Dendritic cell treated with granulocyte-macrophage colony-stimulating factor and Interleukin-4, amounts not matched to agents 40 ng/mL and 50 ng/mL, for 4 days (primary cell): Measurements from ENCODE around the gene CERK.

ENCODE experiments used
- H3K27ac Mint-ChIP-seq: one replicate; pipeline ENCODE4 v1.8.0; 2022; ENCODE audit warnings: mild to moderate bottlenecking, mixed read lengths
- H3K27me3 Mint-ChIP-seq: one replicate; pipeline ENCODE4 v1.8.0; 2022; ENCODE audit warnings: mild to moderate bottlenecking, mixed read lengths
- H3K36me3 Mint-ChIP-seq: one replicate; pipeline ENCODE4 v1.8.0; 2022; ENCODE audit warnings: low read depth, mixed read lengths
- H3K4me1 Mint-ChIP-seq: one replicate; pipeline ENCODE4 v1.8.0; 2022; ENCODE audit warnings: low read depth, mixed read lengths
- H3K4me3 Mint-ChIP-seq: one replicate; pipeline ENCODE4 v1.8.0; 2022; ENCODE audit warnings: mild to moderate bottlenecking, moderate library complexity, mixed read lengths
- H3K9me3 Mint-ChIP-seq: one replicate; pipeline ENCODE4 v1.8.0; 2022; ENCODE audit warnings: mixed read lengths
- intact Hi-C: fragments of 100-400 bp; cut with micrococcal nuclease; formaldehyde crosslinking; loops from one replicate; pipeline ENCODE4 v1.15.0; 2022

Gene CERK

DNA sequence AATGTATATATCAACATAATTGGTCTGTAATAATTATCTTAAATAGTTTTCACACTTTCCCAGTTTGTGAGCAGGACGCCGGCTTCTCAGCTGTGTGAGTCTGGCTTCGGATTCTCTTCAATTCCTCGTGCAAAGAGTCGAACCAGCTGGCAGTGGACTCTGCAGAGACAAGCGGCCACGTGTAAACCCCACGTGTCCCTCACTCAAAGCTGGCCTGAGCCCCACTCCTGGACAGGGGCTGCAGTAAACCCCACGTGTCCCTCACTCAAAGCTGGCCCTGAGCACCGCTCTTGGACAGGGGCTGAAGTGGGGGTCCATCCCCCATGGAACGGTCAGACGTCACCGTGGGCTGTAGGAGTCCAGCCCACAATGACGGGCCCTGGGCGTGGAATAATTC is 51.0 kb downstream of the CERK start:
- Mint-ChIP-seq H3K36me3 (peaks cover 88% of the 10 kb centered on the region), H3K4me3 (no peak overlapping the region), H3K27ac (no peak overlapping the region), H3K27me3 (no peaks in the 10 kb centered on the region), H3K4me1 (peaks cover 49% of the 10 kb centered on the region), H3K9me3 (no peaks in the 10 kb centered on the region)
- intact Hi-C loops, result no loop called here

DNA sequence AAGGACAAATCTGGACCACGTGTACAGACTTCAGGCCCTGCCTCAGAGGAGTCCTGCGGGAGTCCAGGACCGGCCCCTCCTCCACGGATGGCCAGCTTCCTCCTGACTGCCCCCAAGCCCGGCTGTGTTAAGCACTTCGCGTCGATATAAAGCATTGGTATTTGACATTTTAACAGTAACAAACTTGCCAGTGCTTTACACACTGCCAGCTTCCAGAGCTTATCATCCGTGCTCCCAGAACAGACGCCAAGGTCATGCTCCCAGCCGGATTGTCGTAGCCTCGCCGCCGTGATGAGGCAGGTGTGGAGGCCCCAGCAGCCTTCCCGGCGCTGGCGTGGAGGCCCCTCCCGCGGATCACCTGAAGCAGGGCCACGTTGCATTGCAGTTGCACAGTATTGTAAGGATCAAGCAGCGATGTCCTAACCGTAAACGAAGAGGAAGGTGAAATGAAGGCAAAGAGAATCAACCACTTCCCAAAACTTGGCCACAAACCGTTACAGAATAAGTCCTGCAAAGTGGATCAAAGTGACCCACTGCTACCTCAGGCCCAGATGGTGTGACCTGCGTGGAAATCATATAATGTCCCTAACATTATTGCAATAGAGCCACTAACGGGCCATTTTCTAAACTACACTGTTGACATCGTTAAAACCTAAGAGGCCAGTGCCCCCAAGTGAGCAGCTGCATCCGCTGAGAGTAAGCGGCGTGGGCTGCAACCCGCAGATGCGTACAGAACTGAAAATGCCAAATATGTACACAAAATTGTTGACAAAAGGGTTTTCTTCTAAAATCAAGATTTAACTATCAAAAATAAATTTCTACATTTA is 51.6 kb downstream of the CERK start:
- Mint-ChIP-seq H3K27ac (no peak overlapping the region), H3K36me3 (peaks cover 88% of the 10 kb centered on the region), H3K27me3 (no peaks in the 10 kb centered on the region), H3K9me3 (no peaks in the 10 kb centered on the region), H3K4me3 (no peak overlapping the region), H3K4me1 (peaks cover 49% of the 10 kb centered on the region)
- intact Hi-C loops, result no loop called here

DNA sequence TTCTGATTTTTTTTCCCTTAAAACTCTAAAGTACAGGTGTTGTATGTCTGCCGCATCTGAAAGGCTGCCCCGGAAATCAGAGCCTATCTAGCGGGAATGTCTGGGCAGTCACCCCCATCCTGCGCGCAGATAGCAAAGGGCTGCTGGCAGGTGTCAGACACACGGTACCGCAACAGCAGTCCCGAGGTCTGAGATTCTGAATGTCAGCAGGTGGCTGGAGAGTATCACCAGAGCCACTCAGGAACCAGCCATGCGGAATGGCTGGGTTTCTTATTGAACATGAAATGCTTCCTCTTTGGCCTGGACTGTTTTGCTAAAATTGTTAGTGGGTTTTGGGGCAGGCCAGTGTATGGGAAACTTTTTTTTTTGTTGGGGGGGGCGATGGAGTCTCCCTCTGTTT is 53.3 kb downstream of the CERK start:
- Mint-ChIP-seq H3K4me1 (peaks cover 49% of the 10 kb centered on the region), H3K27me3 (no peaks in the 10 kb centered on the region), H3K9me3 (no peaks in the 10 kb centered on the region), H3K36me3 (peaks cover 88% of the 10 kb centered on the region), H3K4me3 (no peak overlapping the region), H3K27ac (no peak overlapping the region)
- intact Hi-C loops, result loop anchor here (5.0 kb wide), 1 partner anchor 122 kb away; no protein-coding TSS in a partner anchor

DNA sequence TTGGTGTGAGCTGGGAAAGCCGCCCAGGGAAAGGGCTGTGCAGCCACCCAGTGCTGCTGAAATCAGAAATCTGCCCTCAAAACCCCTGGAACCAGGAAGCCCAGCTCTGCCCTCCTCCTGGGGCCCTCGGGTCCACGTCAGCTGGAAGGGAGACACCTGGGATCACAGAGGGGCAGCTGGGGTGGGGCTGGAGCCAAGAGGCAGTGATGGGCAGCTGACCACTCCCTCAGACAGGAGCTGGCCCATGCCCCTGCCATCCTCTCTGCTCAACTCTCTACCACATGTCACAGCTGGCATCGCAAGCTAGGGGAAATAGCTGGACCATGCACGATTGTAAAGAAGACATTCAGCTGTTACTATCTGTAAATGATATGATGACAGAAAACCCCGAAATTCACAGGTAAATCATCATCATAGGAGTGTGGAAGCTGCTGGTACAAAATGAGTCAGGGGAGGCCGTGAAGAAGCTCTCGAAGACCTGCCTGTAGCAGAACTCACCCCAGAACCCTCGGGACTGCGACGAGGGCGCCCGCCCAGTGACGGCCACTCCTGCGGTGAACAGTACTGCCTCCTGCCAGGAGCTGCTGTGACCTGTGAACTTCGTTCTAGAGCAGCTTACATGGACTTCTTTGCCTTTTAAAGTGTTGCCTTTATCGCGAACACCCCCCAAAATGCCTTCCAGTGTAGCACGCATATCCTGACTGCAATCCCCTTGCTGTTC is 55.9 kb downstream of the CERK start:
- Mint-ChIP-seq H3K4me3 (no peak overlapping the region), H3K4me1 (peaks cover 34% of the 10 kb centered on the region), H3K27ac (no peak overlapping the region), H3K27me3 (no peaks in the 10 kb centered on the region), H3K36me3 (peaks cover 85% of the 10 kb centered on the region), H3K9me3 (no peaks in the 10 kb centered on the region)
- intact Hi-C loops, result loop anchor here (5.0 kb wide), 1 partner anchor 120 kb away; no protein-coding TSS in a partner anchor

DNA sequence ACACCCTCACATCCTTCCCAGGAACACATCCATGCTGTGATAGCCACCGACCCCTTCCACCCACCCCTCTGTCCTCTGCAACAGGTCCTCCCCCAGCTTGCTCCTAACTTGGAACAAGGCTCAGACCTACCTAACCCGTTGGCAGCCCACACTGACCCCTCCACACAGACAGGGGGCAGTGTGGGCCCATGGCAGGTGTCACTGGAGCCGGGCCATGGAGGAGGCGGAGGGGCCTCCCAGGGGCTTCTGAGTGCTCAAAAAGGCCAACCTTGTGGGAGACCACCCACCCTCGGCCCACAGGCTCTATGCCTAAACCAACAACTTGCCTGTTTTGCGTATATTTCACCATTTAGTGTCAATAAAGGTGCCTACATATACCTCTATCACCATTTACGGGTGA is 57.0 kb downstream of the CERK start:
- no peak overlapping the region for H3K27ac Mint-ChIP-seq

DNA sequence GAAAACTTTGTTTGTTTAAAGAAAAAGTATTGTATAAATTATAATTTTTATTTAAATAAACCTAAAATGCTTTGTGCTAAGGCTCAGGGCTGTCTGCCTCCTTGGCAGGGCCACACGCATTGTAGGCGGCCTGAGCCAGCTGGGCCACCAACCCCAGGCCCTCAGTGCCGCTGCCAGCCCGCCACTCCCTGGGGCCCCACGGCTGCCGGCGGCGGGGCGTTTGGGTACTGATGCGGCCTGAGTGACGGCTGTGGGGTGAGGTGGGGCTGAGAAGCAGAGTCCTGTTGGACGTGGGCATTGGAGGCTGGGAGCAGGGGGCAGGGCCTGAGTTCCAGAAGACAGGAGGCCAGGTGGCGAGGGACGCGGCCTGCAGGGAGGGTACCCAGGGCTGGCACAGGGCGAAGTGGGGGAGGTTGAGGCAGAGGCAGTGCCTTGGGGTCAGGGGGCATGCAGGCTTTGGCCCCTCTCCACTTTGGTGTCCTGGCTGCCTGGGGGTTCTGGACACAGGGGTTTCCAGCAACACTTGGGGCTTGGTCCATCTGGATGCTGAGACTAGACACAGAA is 58.3 kb downstream of the CERK start:
- Mint-ChIP-seq H3K4me1 (peaks cover 11% of the 10 kb centered on the region), H3K9me3 (no peaks in the 10 kb centered on the region), H3K27me3 (no peaks in the 10 kb centered on the region), H3K36me3 (peaks cover 85% of the 10 kb centered on the region), H3K4me3 (no peak overlapping the region), H3K27ac (no peak overlapping the region)
- intact Hi-C loops, result loop anchor here (5.0 to 10.0 kb wide), 2 partner anchors 55 to 117 kb away; partner anchors contain the start of gene GRAMD4

More for the DNA sequence above, 57.0 kb downstream of the CERK start:
- peaks cover 23% of the 10 kb centered on the region for H3K4me1 Mint-ChIP-seq
- no peak overlapping the region for H3K4me3 Mint-ChIP-seq
- H3K9me3 Mint-ChIP-seq, result no peaks in the 10 kb centered on the region
- intact Hi-C loops, result loop anchor here (5.0 kb wide), 1 partner anchor 119 kb away; no protein-coding TSS in a partner anchor
- H3K27me3 Mint-ChIP-seq, result no peaks in the 10 kb centered on the region
- peaks cover 85% of the 10 kb centered on the region for H3K36me3 Mint-ChIP-seq

DNA sequence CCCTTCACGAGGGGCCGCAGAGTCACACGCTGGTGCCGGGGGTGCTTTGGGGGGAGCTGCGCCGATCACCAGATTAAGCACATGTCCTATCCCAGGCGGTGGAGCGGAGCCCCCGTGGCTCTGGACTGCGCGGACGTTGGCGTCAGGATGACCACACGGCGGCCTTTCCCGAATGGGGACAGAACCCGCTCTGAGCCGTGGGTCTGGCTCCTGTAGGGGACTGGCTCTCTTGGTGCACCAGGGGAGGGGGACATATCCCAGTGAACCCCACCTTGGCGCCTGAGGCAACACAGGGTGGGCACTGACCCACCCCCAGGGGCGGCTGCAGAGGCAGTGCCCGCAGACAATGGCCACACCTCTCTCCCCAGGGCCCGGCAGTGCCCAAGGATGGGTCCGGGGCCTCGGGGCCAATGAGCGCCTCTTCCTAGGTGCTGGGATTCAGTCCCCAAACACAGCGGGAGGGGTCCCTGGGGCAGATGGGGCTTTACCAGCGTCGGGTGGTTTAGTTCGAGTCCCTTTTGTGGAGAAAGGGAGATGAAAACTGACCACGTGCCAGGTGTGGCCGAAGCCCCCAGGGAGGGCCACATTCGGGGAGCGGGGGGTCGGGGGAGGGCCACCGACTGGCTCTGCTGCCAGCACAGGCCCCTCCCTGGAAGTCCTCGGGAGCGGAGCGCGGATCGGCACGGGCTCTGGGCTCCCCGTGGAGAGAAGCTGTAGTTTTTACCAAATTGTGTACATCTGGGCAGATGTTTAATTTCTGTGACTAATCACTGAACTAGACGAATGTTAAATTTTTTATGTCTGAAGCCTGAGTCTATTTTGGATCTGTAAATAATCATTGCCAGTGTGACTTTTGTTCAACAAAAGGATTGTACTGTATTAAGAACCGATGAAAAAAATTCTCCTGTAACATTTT is 59.0 kb downstream of the CERK start:
- Mint-ChIP-seq H3K4me3 (no peak overlapping the region), H3K9me3 (no peaks in the 10 kb centered on the region), H3K27ac (no peak overlapping the region), H3K27me3 (no peaks in the 10 kb centered on the region), H3K36me3 (peaks cover 86% of the 10 kb centered on the region), H3K4me1 (peaks cover 13% of the 10 kb centered on the region)
- intact Hi-C loops, result loop anchor here (10.0 kb wide), 1 partner anchor 54 kb away; the partner anchor contains the start of gene GRAMD4

DNA sequence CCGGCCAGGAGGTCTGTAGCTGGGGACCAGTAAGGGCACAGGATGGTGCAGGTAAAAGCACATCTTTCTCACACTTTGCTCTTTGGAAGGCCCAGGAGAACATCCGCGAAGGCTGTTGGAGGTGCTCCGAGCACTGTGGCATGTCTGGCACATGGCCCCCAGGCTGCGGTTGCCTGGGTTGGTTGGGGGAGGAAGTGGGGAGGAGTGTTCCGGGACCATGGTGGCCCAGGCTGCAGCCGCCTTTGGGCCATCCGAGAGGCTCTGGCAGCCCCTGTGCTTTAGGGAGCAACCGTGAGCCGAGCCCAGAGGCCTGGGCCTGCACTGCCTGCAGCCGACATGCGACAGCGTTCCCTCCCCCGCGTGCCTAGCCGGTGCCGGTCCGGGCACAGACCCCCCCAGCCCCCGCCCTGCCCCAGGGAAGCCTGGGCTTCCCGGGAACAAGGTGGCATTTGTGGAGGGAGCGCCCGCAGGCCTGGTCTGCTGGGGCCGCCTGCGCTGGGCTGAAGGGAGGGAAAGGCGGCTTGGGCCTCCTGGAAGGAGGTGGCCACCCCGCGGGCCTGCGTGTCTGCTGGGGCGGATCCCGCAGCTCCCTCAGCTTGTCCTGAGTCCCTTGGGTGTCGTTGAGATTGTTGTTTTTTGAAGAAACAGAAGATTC is 59.9 kb downstream of the CERK start:
- intact Hi-C loops, result loop anchor here (10.0 kb wide), 1 partner anchor 53 kb away; the partner anchor contains the start of gene GRAMD4
- Mint-ChIP-seq H3K4me1 (peaks cover 17% of the 10 kb centered on the region), H3K4me3 (no peak overlapping the region), H3K27ac (no peak overlapping the region), H3K36me3 (peaks cover 92% of the 10 kb centered on the region), H3K9me3 (no peaks in the 10 kb centered on the region), H3K27me3 (no peaks in the 10 kb centered on the region)

DNA sequence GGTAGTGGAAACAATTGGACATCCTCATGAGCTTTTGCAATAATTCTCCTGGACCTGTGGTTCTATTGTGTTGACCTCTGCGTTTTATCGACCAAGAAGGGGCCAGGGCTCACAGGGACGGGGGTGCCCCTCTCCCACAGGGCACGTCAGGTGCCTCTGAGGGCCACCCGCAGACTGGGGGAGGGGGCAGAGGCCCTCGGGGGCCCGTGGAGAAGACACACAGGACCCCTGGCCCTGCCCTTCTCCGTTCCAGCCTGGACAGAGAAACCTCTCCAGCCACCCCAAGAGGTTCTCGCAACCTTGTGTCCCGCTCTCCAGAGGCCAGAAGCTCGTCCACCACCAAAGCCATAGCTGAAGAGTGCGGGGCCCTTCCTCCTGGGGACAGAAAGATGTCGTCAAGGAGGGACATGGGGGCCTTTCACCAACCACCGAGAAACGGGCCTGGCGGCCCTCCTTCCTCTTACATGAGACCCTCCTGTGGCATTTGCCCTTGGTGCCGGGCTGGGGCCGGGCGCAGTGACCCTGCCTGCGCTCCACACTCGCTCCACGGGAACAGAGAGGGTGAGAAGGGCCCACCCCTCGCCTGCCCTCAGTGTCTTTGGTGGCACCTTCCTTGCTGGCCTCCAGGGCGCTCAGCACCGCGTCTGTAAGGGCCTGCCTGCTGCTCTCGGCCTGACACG is 60.6 kb downstream of the CERK start:
- Mint-ChIP-seq H3K4me3 (no peak overlapping the region), H3K9me3 (no peaks in the 10 kb centered on the region), H3K27ac (no peak overlapping the region), H3K27me3 (no peaks in the 10 kb centered on the region), H3K36me3 (peaks cover 97% of the 10 kb centered on the region), H3K4me1 (peaks cover 24% of the 10 kb centered on the region)
- intact Hi-C loops, result loop anchor here (10.0 kb wide), 1 partner anchor 53 kb away; the partner anchor contains the start of gene GRAMD4

DNA sequence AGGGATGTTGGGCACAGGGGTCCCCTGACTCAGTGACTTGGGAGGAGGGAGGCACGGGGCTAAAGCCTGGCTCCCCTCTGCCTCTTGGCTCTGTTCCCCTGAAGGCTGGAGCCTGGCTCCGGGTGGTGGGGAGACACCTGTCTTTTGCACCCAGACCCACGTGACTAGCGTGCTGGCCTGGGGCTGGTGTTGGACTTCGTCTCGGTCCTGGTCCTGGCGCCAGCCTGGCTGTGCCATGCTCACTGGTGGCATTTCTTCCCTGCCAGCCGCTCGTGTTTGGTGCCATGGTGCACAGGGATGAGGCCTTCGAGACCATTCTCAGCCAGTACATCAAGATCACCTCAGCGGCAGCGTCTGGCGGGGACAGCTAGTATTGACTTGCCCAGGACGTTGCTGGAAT is 61.2 kb downstream of the CERK start:
- H3K4me3 Mint-ChIP-seq, result no peak overlapping the region
- H3K27me3 Mint-ChIP-seq, result no peaks in the 10 kb centered on the region
- intact Hi-C loops, result loop anchor here (10.0 kb wide), 1 partner anchor 52 kb away; the partner anchor contains the start of gene GRAMD4
- H3K27ac Mint-ChIP-seq, result peak overlapping the region; percentile 33
- H3K36me3 Mint-ChIP-seq, result peaks cover 97% of the 10 kb centered on the region
- H3K9me3 Mint-ChIP-seq, result no peaks in the 10 kb centered on the region
- peaks cover 30% of the 10 kb centered on the region for H3K4me1 Mint-ChIP-seq

DNA sequence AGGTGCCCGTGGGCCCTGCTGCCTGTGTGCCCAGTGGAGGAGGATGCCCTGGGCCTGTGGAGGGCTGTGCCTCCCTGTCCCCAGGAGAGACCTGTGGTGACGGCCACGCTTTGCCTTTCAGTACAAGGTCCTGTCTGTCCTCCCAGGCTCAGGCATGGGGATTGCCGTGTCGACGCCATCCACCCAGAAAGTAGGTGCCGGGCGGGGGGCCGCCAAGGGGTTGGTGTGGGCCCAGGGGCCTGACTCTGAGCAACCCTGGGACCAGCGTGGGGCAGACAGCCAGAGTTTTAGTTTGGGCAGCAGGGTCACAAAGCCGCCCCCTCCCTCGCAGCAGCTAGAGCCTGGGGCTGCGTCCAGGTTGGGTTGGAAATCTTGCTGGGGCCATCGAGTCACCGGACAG is 61.6 kb downstream of the CERK start:
- Mint-ChIP-seq H3K36me3 (peaks cover 97% of the 10 kb centered on the region), H3K27me3 (no peaks in the 10 kb centered on the region), H3K4me1 (peaks cover 33% of the 10 kb centered on the region), H3K9me3 (no peaks in the 10 kb centered on the region), H3K27ac (peak overlapping the region; percentile 33), H3K4me3 (no peak overlapping the region)
- intact Hi-C loops, result loop anchor here (10.0 kb wide), 1 partner anchor 52 kb away; the partner anchor contains the start of gene GRAMD4

DNA sequence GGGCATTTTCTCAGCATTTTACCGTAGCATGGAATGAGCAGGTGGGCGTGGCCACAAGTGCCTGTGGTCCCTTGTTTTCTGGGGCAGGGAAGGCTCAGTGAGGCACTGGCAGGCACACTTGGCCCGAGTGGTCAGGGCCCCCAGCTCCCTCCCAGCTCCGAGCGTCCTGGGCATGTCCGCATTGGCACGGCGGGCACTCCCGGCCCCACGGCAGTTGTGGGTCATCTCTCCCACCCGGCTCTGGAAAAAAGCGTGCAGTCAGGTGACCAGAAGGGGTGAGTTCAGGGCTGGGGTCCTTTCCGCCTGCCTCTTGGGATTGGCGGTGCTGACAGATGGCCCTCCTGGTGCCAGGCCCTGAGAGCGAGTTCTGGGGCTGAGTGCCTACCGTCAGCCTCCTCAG is 62.1 kb downstream of the CERK start:
- intact Hi-C loops, result loop anchor here (10.0 kb wide), 1 partner anchor 51 kb away; the partner anchor contains the start of gene GRAMD4
- no peaks in the 10 kb centered on the region for H3K9me3 Mint-ChIP-seq
- H3K36me3 Mint-ChIP-seq, result peaks cover 96% of the 10 kb centered on the region
- peaks cover 33% of the 10 kb centered on the region for H3K4me1 Mint-ChIP-seq
- no peaks in the 10 kb centered on the region for H3K27me3 Mint-ChIP-seq
- peak overlapping the region; percentile 33 for H3K27ac Mint-ChIP-seq
- H3K4me3 Mint-ChIP-seq, result no peak overlapping the region
